HG02571 (cell line): ENCODE measurements around the gene UTP25.

ENCODE experiments used
- ATAC-seq: cut with Tn5 transposase; IDR thresholded peaks from one replicate; pipeline ENCODE4 v1.9.1; 2021; ENCODE audit warnings: mild to moderate bottlenecking, moderate library complexity; ENCODE audit not compliant: unreplicated experiment

UTP25 gene

GRCh38 chr1:209839875-209840546 is 12.2 kb downstream of the UTP25 start:
- no peak for ATAC-seq

GRCh38 chr1:209840611-209841010 is 12.8 kb downstream of the UTP25 start:
- ATAC-seq: no peak

GRCh38 chr1:209844695-209845407 is 17.1 kb downstream of the UTP25 start:
- ATAC-seq: no peak

GRCh38 chr1:209845408-209845725 is 17.6 kb downstream of the UTP25 start:
- ATAC-seq: no peak

- ATAC-seq: no peak
These were observed 21.6 kb downstream of the UTP25 start for GRCh38 chr1:209849388-209849787.

- no peak for ATAC-seq
These were observed 22.7 kb downstream of the UTP25 start for GRCh38 chr1:209850342-209850979.

GRCh38 chr1:209853676-209854075 is 25.9 kb downstream of the UTP25 start:
- ATAC-seq: no peak

- no peak for ATAC-seq
These were observed 26.4 kb downstream of the UTP25 start for GRCh38 chr1:209854196-209854595.

- no peak for ATAC-seq
These were observed 27.2 kb downstream of the UTP25 start for GRCh38 chr1:209855006-209855405.

GRCh38 chr1:209855623-209856022 is 27.9 kb downstream of the UTP25 start:
- no peak for ATAC-seq

GRCh38 chr1:209858561-209859103 is 30.9 kb downstream of the UTP25 start:
- no peak for ATAC-seq

GRCh38 chr1:209860293-209860881 is 32.6 kb downstream of the UTP25 start:
- peak; percentile 91 for ATAC-seq

GRCh38 chr1:209861242-209861641 is 33.5 kb downstream of the UTP25 start:
- no peak for ATAC-seq

- no peak for ATAC-seq
These were observed 34.9 kb downstream of the UTP25 start for GRCh38 chr1:209862391-209863356.

- no peak for ATAC-seq
These were observed 36.2 kb downstream of the UTP25 start for GRCh38 chr1:209863766-209864485.

GRCh38 chr1:209866201-209866600 is 38.4 kb downstream of the UTP25 start:
- ATAC-seq: no peak

GRCh38 chr1:209869291-209870149 is 41.7 kb downstream of the UTP25 start:
- ATAC-seq: no peak

GRCh38 chr1:209870151-209870831 is 42.5 kb downstream of the UTP25 start:
- ATAC-seq: no peak
